Stimulated activated CD8-positive, alpha-beta memory T cell treated with anti-CD3 and anti-CD28 coated beads, Interleukin-7, amount 100 ng/mL, for 48 hours (primary cell): ENCODE results near the gene QTRT2.
A peak's percentile ranks its signal among the peaks of the same experiment; 100 is the strongest.

ENCODE experiments used
- DNase-seq, 2 donors: peaks; one replicate each; pipeline ENCODE4 v3.0.0-alpha.2; 2020; ENCODE audit warnings: low read depth in 1 of 2; ENCODE audit errors: extremely low read depth in 1 of 2

QTRT2 gene

GRCh38 chr3:114056130-114057010 lies at the start of gene QTRT2, which contains the start of gene CCDC191:
Gene QTRT2 (plus strand): TSS chr3:114056737. CDS start chr3:114065258, 8,521 bp downstream.
Gene CCDC191 (minus strand): TSS chr3:114056526. CDS start chr3:114056466, 60 bp downstream.
- peak; percentile 92 to 99 for DNase-seq

- DNase-seq, result no peak
Observed at GRCh38 chr3:114011059-114011797, 45.3 kb upstream of the QTRT2 start.

- DNase-seq, result no peak
Observed at GRCh38 chr3:114014211-114014610, 42.3 kb upstream of the QTRT2 start.

GRCh38 chr3:114019486-114019885 lies 37.1 kb upstream of the QTRT2 start:
- no peak for DNase-seq

- DNase-seq, result no peak
Observed at GRCh38 chr3:114020907-114021306, 35.6 kb upstream of the QTRT2 start.

GRCh38 chr3:114022145-114022802 lies 34.3 kb upstream of the QTRT2 start:
- DNase-seq, result no peak

GRCh38 chr3:114025451-114025850 lies 31.1 kb upstream of the QTRT2 start:
- no peak for DNase-seq

- no peak for DNase-seq
Observed at GRCh38 chr3:114026331-114026730, 30.2 kb upstream of the QTRT2 start.

GRCh38 chr3:114033721-114034120 lies 22.8 kb upstream of the QTRT2 start:
- no peak for DNase-seq

- DNase-seq, result no peak
Observed at GRCh38 chr3:114034211-114034610, 22.3 kb upstream of the QTRT2 start.

- DNase-seq, result no peak
Observed at GRCh38 chr3:114034787-114035545, 21.6 kb upstream of the QTRT2 start.

GRCh38 chr3:114035896-114036295 lies 20.6 kb upstream of the QTRT2 start:
- no peak for DNase-seq

- no peak for DNase-seq
Observed at GRCh38 chr3:114043205-114043604, 13.3 kb upstream of the QTRT2 start.

GRCh38 chr3:114052216-114052615 lies 4.3 kb upstream of the QTRT2 start:
- no peak for DNase-seq

GRCh38 chr3:114057011-114057347 lies 442 bp downstream of the QTRT2 start:
- no peak for DNase-seq

GRCh38 chr3:114058646-114059045 lies 2.1 kb downstream of the QTRT2 start:
- no peak for DNase-seq

GRCh38 chr3:114060906-114061655 lies 4.5 kb downstream of the QTRT2 start:
- DNase-seq, result no peak

GRCh38 chr3:114067804-114068203 lies 11.3 kb downstream of the QTRT2 start:
- no peak for DNase-seq

- DNase-seq, result no peak
Observed at GRCh38 chr3:114068336-114068735, 11.8 kb downstream of the QTRT2 start.

GRCh38 chr3:114071786-114072185 lies 15.2 kb downstream of the QTRT2 start:
- DNase-seq, result no peak
